Smooth muscle cell (in vitro differentiated cells): ENCODE measurements around the gene FRMD1. TPM values are rescaled to one million over a fixed set of nuclear protein-coding genes. Genes with fewer than 3 reads are reported as not detected.

Experiments used
- DNase-seq: peaks from one replicate; lab custom pipeline; 2025; ENCODE audit not compliant: unreplicated experiment; lab: John Stamatoyannopoulos, UW
- H2AFZ ChIP-seq: fragments of 200-600 bp; sonication (generic); 2 replicates; pipeline ENCODE4 v1.6.0; 2016; ENCODE audit warnings: antibody characterized with exemption, low read depth, mild to moderate bottlenecking
- H3F3A ChIP-seq: fragments of 200-600 bp; sonication (generic); 2 replicates; pipeline ENCODE4 v1.6.0; 2017; ENCODE audit warnings: antibody characterized with exemption, low read depth
- H3K27ac ChIP-seq: fragments of 200-600 bp; sonication (generic); 2 replicates; pipeline ENCODE4 v1.5.1; 2016; ENCODE audit warnings: low read depth, mild to moderate bottlenecking
- H3K27me3 ChIP-seq: fragments of 200-600 bp; sonication (generic); 2 replicates; pipeline ENCODE4 v1.6.1; 2016; ENCODE audit warnings: low read depth, mild to moderate bottlenecking
- H3K36me3 ChIP-seq: fragments of 200-600 bp; sonication (generic); 2 replicates; pipeline ENCODE4 v1.5.1; 2016; ENCODE audit warnings: low read depth
- H3K4me1 ChIP-seq: fragments of 200-600 bp; sonication (generic); 2 replicates; pipeline ENCODE4 v1.5.1; 2016; ENCODE audit warnings: low read depth
- H3K4me2 ChIP-seq: fragments of 200-600 bp; sonication (generic); 2 replicates; pipeline ENCODE4 v1.6.0; 2016; ENCODE audit warnings: mild to moderate bottlenecking
- H3K4me3 ChIP-seq: fragments of 200-600 bp; sonication (generic); 2 replicates; pipeline ENCODE4 v1.5.1; 2016; ENCODE audit warnings: mild to moderate bottlenecking
- H3K79me2 ChIP-seq: fragments of 200-600 bp; sonication (generic); 2 replicates; pipeline ENCODE4 v1.6.0; 2016; ENCODE audit warnings: low read depth, mild to moderate bottlenecking
- H3K9ac ChIP-seq: fragments of 200-600 bp; sonication (generic); 2 replicates; pipeline ENCODE4 v1.6.0; 2016; ENCODE audit warnings: low read depth
- H3K9me3 ChIP-seq: fragments of 200-600 bp; sonication (generic); replicated peaks from 2 replicates; pipeline ENCODE4 v1.5.1; 2016; ENCODE audit warnings: low read depth
- H4K20me1 ChIP-seq: fragments of 200-600 bp; sonication (generic); 2 replicates; pipeline ENCODE4 v1.6.0; 2016; ENCODE audit warnings: low read depth
- WGBS: methylation state at CpG from one replicate; pipeline ENCODE4 v1.1.7; 2016; ENCODE audit warnings: low lambda C conversion rate; 5-methylcytosine and 5-hydroxymethylcytosine counted together
- polyA plus RNA-seq: library from polyadenylated mRNA; unstranded; fragments of >200 nt; fragmentation: Nextera tagmentation; extraction: Ambion mirVana; gene quantifications from 2 replicates; pipeline ENCODE4 v1.2.1, GENCODE V29; 2016
- total RNA-seq: library from RNA; depleted of rRNA; stranded (reverse); fragments of >200 nt; gene quantifications from 2 replicates; pipeline ENCODE4 v1.2.3, GENCODE V29; 2014
- TF ChIP-seq, protein P1 (sequence below): fragments of 200-600 bp; sonication (generic); IDR thresholded peaks from 2 replicates; pipeline ENCODE4 v1.5.1; 2017; ENCODE audit warnings: borderline replicate concordance, mild to moderate bottlenecking, antibody characterized with exemption; ENCODE audit not compliant: insufficient read depth, poor library complexity, severe bottlenecking

Gene FRMD1
- total and polyA plus RNA-seq, 2 experiments from 2014 or later = not detected

DNA sequence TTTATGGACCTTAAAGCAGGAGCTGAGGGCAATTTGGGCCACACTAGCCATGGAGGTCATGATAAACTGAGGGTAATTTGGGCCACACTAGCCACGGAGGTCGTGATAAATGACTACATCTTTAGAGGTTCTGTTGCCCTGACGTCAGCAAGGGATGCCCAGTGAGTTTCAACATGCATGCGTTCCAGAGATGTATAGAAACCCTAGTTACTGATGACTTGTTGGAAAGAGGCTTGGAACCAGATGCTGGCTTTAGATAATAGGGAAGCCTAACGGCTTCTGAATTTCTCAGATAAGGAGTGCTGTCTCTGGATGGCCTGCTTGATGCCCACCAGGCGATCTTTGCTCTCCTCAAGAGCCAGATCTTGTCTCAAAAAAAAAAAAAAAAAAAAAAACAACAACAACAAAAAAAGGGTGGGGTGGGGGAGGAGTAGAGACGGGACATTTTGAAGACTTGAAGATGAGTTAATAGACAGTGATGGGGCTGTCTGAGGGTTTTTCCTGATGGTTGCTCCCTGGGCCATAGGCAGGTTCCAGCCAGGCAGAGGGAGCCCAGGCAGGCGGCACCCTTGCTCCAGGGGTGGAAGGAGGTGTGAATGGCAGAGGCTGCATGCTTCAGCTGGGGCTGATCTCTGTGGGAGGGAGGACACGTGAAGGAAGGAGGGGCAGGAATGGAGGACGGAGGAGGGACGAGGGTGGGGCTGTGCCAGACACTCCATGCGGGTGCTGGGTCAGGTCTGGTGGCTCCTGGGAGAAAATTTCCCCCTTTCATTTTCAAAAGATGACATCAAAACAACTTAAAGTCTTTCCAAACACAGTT lies 27.0 kb upstream of the FRMD1 start:
- Histone ChIP-seq H3K9me3 (no peaks in the 10 kb centered on the region), H3K4me1 (no peaks in the 10 kb centered on the region), H3K36me3 (no peaks in the 10 kb centered on the region), H3K4me3 (no peak overlapping the region), H3K4me2 (peak overlapping the region; percentile 61), H4K20me1 (no peaks in the 10 kb centered on the region), H3F3A (no peaks in the 10 kb centered on the region), H3K27ac (no peak overlapping the region), H2AFZ (no peak overlapping the region), H3K9ac (no peak overlapping the region), H3K27me3 (no peaks in the 10 kb centered on the region), H3K79me2 (no peaks in the 10 kb centered on the region)
- 23% methylated on average over 11 of the region's 12 CpGs for WGBS
- no peak for DNase-seq
- TF ChIP-seq, protein P1, sequence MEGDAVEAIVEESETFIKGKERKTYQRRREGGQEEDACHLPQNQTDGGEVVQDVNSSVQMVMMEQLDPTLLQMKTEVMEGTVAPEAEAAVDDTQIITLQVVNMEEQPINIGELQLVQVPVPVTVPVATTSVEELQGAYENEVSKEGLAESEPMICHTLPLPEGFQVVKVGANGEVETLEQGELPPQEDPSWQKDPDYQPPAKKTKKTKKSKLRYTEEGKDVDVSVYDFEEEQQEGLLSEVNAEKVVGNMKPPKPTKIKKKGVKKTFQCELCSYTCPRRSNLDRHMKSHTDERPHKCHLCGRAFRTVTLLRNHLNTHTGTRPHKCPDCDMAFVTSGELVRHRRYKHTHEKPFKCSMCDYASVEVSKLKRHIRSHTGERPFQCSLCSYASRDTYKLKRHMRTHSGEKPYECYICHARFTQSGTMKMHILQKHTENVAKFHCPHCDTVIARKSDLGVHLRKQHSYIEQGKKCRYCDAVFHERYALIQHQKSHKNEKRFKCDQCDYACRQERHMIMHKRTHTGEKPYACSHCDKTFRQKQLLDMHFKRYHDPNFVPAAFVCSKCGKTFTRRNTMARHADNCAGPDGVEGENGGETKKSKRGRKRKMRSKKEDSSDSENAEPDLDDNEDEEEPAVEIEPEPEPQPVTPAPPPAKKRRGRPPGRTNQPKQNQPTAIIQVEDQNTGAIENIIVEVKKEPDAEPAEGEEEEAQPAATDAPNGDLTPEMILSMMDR = no peak

DNA sequence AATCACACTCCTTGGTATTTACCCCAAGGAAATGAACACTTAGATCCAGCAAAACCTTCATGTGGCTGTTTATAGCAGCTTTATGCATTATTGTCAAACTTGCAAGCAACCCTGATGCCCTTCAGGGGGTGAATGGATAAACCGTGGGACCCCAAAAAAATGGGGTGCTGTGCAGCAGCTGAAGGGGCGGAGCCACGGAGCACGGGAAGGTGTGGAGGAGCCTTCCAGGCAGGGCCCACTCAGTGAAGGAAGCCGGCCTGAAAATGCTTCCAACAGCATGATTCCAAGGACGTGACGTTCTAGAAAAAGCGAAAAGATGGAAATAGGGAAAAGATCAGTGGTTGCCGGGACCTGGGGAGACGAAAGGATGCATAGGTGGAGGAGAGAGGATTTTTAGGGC lies 25.6 kb upstream of the FRMD1 start:
- no peak overlapping the region for H3K4me3 ChIP-seq
- H3K27ac ChIP-seq = no peak overlapping the region
- no peaks in the 10 kb centered on the region for H4K20me1 ChIP-seq
- H3K9me3 ChIP-seq = no peaks in the 10 kb centered on the region
- 98% methylated on average over 10 of the region's 10 CpGs for WGBS
- no peak overlapping the region for H3K4me2 ChIP-seq
- no peaks in the 10 kb centered on the region for H3K79me2 ChIP-seq
- H3F3A ChIP-seq = no peaks in the 10 kb centered on the region
- no peaks in the 10 kb centered on the region for H3K27me3 ChIP-seq
- no peaks in the 10 kb centered on the region for H3K36me3 ChIP-seq
- DNase-seq = no peak
- no peak overlapping the region for H3K9ac ChIP-seq
- H3K4me1 ChIP-seq = no peaks in the 10 kb centered on the region
- no peak overlapping the region for H2AFZ ChIP-seq
- TF ChIP-seq, protein P1 = no peak

DNA sequence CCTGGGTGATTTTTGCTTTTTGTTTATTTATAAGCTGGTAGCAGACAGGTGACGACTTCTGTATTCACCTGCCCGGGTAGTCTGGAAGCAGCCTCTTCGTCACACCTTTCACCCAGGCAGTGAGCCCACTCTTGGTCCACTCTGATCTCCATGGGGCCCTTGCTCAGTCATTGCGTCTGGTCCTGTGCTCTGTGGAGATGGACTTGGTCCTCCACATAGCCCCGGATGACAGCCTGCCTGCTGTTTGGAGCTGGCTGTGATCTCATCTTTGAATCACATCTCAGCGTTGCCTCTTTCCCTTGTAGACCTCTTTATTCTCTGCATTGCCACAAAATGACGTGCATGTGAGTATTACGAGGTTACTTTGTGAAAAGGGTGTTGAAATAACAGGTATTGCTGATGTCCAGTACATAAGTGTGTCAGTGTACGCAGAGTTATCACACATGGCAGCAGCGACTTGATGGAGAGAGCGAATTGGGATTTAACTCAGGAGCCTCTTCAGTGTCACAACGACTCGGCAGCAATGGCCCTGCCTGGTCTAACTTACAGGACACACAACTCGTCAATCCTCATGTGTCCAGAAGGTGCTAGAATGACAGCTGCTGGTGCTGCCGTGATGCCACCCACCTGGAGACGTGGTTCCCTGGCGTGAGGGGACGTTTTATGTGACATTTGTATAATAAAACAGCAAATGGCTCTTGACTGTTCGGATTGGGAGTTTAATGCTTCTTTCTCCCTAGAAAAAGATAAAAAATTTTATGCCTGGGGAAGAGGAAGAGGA lies 24.2 kb upstream of the FRMD1 start:
- Histone ChIP-seq H2AFZ (no peak overlapping the region), H3K4me2 (no peak overlapping the region), H3F3A (no peaks in the 10 kb centered on the region), H3K79me2 (no peaks in the 10 kb centered on the region), H3K9me3 (no peaks in the 10 kb centered on the region), H4K20me1 (no peaks in the 10 kb centered on the region), H3K27me3 (no peaks in the 10 kb centered on the region), H3K27ac (no peak overlapping the region), H3K4me1 (no peaks in the 10 kb centered on the region), H3K9ac (no peak overlapping the region), H3K36me3 (no peaks in the 10 kb centered on the region), H3K4me3 (no peak overlapping the region)
- WGBS = 89% methylated on average over 19 of the region's 19 CpGs
- TF ChIP-seq, protein P1 = no peak
- DNase-seq = no peak
